HepG2 (cell line): ENCODE data around the gene PIK3R5. TPM values are rescaled to one million over a fixed set of nuclear protein-coding genes. Genes with fewer than 3 reads are reported as not detected.

Experiments used
- ATAC-seq: fragments of 200-7000 bp; cut with Tn5 transposase; 3 replicates; pipeline ENCODE4 v1.9.1; 2020; ENCODE audit warnings: mild to moderate bottlenecking, moderate library complexity
- BruUV-seq: library from RNA; stranded (reverse); fragments of 400-500 nt; replicated peaks from 2 replicates; lab custom pipeline; 2021; lab: Mats Ljungman, UMichigan
- CTCF ChIA-PET: fragments of 300-600 bp; formaldehyde crosslinking; extraction: SDS; loops from one replicate; lab custom pipeline; 2021; ENCODE audit warnings: low total read pairs, inconsistent platforms, low intra/inter-chr PET ratio; lab: Yijun Ruan, JAX
- POLR2A ChIA-PET: fragments of 350-600 bp; sonication (Branson Sonifier 250); formaldehyde crosslinking; loops from one replicate; lab custom pipeline; 2020; ENCODE audit warnings: antibody characterized with exemption, inconsistent platforms; lab: Yijun Ruan, JAX
- DNase-seq: peaks from one replicate; pipeline ENCODE4 v3.0.0-alpha.2; 2015; ENCODE audit warnings: low spot score
- FAIRE-seq: peaks from 3 replicates; lab custom pipeline; 2011; peaks lifted over from hg19 to GRCh38; lab: Jason Lieb, UNC
- H2AFZ ChIP-seq: one replicate; pipeline ENCODE4 v1.6.1; 2011; ENCODE audit warnings: low read length, inconsistent platforms
- H3K27ac ChIP-seq: fragments of 300-600 bp; 3 replicates; pipeline ENCODE4 v1.8.0; 2011; ENCODE audit warnings: mixed run types, mild to moderate bottlenecking, mixed read lengths, low read length, inconsistent platforms; ENCODE audit not compliant: insufficient read depth; ENCODE audit errors: extremely low read length
- H3K27me3 ChIP-seq, 2 experiments: fragments of 200-600 bp in 1 of 2; 2 replicates in 1 of 2; 3 replicates in 1 of 2; pipeline versions ENCODE4 v1.6.0 to v1.8.0; 2011; ENCODE audit warnings: low read length in 2 of 2, mild to moderate bottlenecking in 2 of 2, moderate library complexity in 2 of 2, inconsistent platforms in 1 of 2; ENCODE audit not compliant: insufficient read depth in 2 of 2, control insufficient read depth in 1 of 2
- H3K36me3 ChIP-seq, 2 experiments: fragments of 200-600 bp in 1 of 2; replicated peaks in 1 of 2; 2 replicates in 1 of 2; 3 replicates in 1 of 2; pipeline versions ENCODE4 v1.5.1 to v1.8.0; 2011; ENCODE audit warnings: low read length in 2 of 2, inconsistent platforms in 1 of 2; ENCODE audit not compliant: insufficient read depth in 2 of 2, control insufficient read depth in 1 of 2
- H3K4me1 ChIP-seq: 2 replicates; pipeline ENCODE4 v1.5.1; 2012; ENCODE audit warnings: low read length, inconsistent platforms; ENCODE audit not compliant: insufficient read depth
- H3K4me2 ChIP-seq: 2 replicates; pipeline ENCODE4 v1.6.0; 2011; ENCODE audit warnings: low read depth, low read length, inconsistent platforms
- H3K4me3 ChIP-seq, 3 experiments: fragments of 200-600 bp in 1 of 3; sonication (generic), shearing (Covaris generic) in 1 of 3; replicated peaks in 1 of 3; 2 replicates each; pipeline ENCODE4 v1.5.1; 2011 to 2016; ENCODE audit warnings: low read length in 3 of 3, inconsistent platforms in 2 of 3, low read depth in 2 of 3, mild to moderate bottlenecking in 2 of 3, control low read depth in 1 of 3, mixed read lengths in 1 of 3; ENCODE audit not compliant: insufficient read depth in 1 of 3
- H3K79me2 ChIP-seq: one replicate; pipeline ENCODE4 v1.6.1; 2011; ENCODE audit warnings: low read length, inconsistent platforms; ENCODE audit not compliant: insufficient read depth
- H3K9ac ChIP-seq: 2 replicates; pipeline ENCODE4 v1.6.0; 2011; ENCODE audit warnings: mild to moderate bottlenecking, low read depth, low read length, inconsistent platforms; ENCODE audit not compliant: insufficient read depth
- H3K9me3 ChIP-seq: 2 replicates; pipeline ENCODE4 v1.5.1; 2012; ENCODE audit warnings: mild to moderate bottlenecking, low read length
- H4K20me1 ChIP-seq: 2 replicates; pipeline ENCODE4 v1.6.0; 2011; ENCODE audit warnings: inconsistent platforms, mild to moderate bottlenecking, low read length, moderate library complexity; ENCODE audit not compliant: insufficient read depth
- BHLHE40 ChIP-seq: IDR thresholded peaks from 2 replicates; pipeline ENCODE4 v1.6.1; 2011; ENCODE audit warnings: low read length, improper control_type of control experiment
- KDM5B ChIP-seq: sonication (generic); formaldehyde crosslinking; IDR thresholded peaks from 2 replicates; pipeline ENCODE4 v1.4.0; 2020; ENCODE audit warnings: missing genetic modification reagents, mild to moderate bottlenecking, borderline replicate concordance
- KLF12 ChIP-seq: sonication (generic); formaldehyde crosslinking; IDR thresholded peaks from 2 replicates; pipeline ENCODE4 v1.4.0; 2020; ENCODE audit warnings: missing genetic modification reagents, borderline replicate concordance
- LCORL ChIP-seq, 2 experiments: fragments of 450-650 bp in 1 of 2; sonication (generic) in 1 of 2; formaldehyde crosslinking in 1 of 2; IDR thresholded peaks; 2 replicates each; pipeline versions ENCODE4 v1.5.0 to v1.6.1; 2017 to 2020; ENCODE audit warnings: antibody characterized with exemption in 1 of 2, missing genetic modification reagents in 1 of 2
- PAWR ChIP-seq: sonication (generic); formaldehyde crosslinking; IDR thresholded peaks from 2 replicates; pipeline ENCODE4 v1.4.0; 2020; ENCODE audit warnings: missing genetic modification reagents, mild to moderate bottlenecking, borderline replicate concordance
- PLRG1 ChIP-seq: fragments of 450-650 bp; conservative IDR thresholded peaks from 2 replicates; pipeline ENCODE4 v1.6.1; 2016
- RBM39 ChIP-seq: fragments of 200-400 bp; formaldehyde crosslinking; IDR thresholded peaks from one replicate; pipeline ENCODE4 v1.6.1; 2018; ENCODE audit warnings: antibody characterized with exemption, mild to moderate bottlenecking, low read depth, low read length; ENCODE audit not compliant: poor library complexity, severe bottlenecking
- ZMYM2 ChIP-seq: sonication (generic); formaldehyde crosslinking; IDR thresholded peaks from 2 replicates; pipeline ENCODE4 v1.8.0; 2022; ENCODE audit warnings: mild to moderate bottlenecking, missing genetic modification reagents
- ZNF230 ChIP-seq: sonication (generic); formaldehyde crosslinking; IDR thresholded peaks from 2 replicates; pipeline ENCODE4 v1.4.0; 2020; ENCODE audit warnings: mild to moderate bottlenecking, missing genetic modification reagents
- ZNF30 ChIP-seq: sonication (generic); formaldehyde crosslinking; IDR thresholded peaks from 2 replicates; pipeline ENCODE4 v1.5.0; 2020; ENCODE audit warnings: mild to moderate bottlenecking, missing genetic modification reagents
- ZNF329 ChIP-seq: sonication (generic); formaldehyde crosslinking; IDR thresholded peaks from 2 replicates; pipeline ENCODE4 v1.9.0; 2021; ENCODE audit warnings: low read depth, mild to moderate bottlenecking, missing genetic modification reagents
- ZNF350 ChIP-seq: sonication (generic); formaldehyde crosslinking; IDR thresholded peaks from 2 replicates; pipeline ENCODE4 v1.4.0; 2020; ENCODE audit warnings: mild to moderate bottlenecking, low read depth, missing genetic modification reagents, borderline replicate concordance
- ZNF674 ChIP-seq: sonication (generic); formaldehyde crosslinking; IDR thresholded peaks from 2 replicates; pipeline ENCODE4 v1.5.0; 2020; ENCODE audit warnings: low read depth, mild to moderate bottlenecking, missing genetic modification reagents
- ZNF781 ChIP-seq: sonication (generic); formaldehyde crosslinking; IDR thresholded peaks from 2 replicates; pipeline ENCODE4 v1.5.1; 2020; ENCODE audit warnings: borderline replicate concordance, mild to moderate bottlenecking, missing genetic modification reagents; ENCODE audit errors: not compliant biosample characterization
- ZNF782 ChIP-seq: sonication (generic); formaldehyde crosslinking; IDR thresholded peaks from 2 replicates; pipeline ENCODE4 v1.4.0; 2020; ENCODE audit warnings: missing genetic modification reagents, mild to moderate bottlenecking, borderline replicate concordance
- WGBS: methylation state at CpG from one replicate; pipeline ENCODE4 v1.1.6; 2017; ENCODE audit warnings: low lambda C conversion rate; 5-methylcytosine and 5-hydroxymethylcytosine counted together
- in situ Hi-C: cut with HindIII; loops from 2 replicates; pipeline ENCODE4 v1.10.0; 2017; ENCODE audit warnings: low pct_unique_long_range_greater_than_20kb; ENCODE audit not compliant: extremely low pct_ligation_motif_present
- intact Hi-C: fragments of 100-400 bp; cut with micrococcal nuclease; formaldehyde crosslinking; loops from one replicate; pipeline ENCODE4 v1.10.0; 2022; ENCODE audit not compliant: unreplicated experiment
- polyA plus RNA-seq, 8 experiments: library from polyadenylated mRNA; depleted of rRNA in 3 of 8; stranded (reverse) in 7 of 8; unstranded in 1 of 8; fragments of >200 nt; fragmentation: Illumina TruSeq in 4 of 8; extraction: Trizol in 4 of 8; gene quantifications; 2 replicates each; pipeline versions ENCODE4 v1.2.1 to v1.2.3, GENCODE V29; 2011 to 2016; ENCODE audit warnings: low read depth in 4 of 8, missing spikeins in 1 of 8, mixed read lengths in 1 of 8; ENCODE audit not compliant: insufficient read depth in 1 of 8
- total RNA-seq, 5 experiments: library from RNA; depleted of rRNA; stranded (reverse); fragments of >200 nt; fragmentation: Illumina TruSeq; extraction: Trizol; gene quantifications; 2 replicates each; pipeline ENCODE4 v1.2.3, GENCODE V29; 2016; ENCODE audit warnings: low read depth in 1 of 5
- TF ChIP-seq, protein P1 (sequence below): sonication (generic); formaldehyde crosslinking; IDR thresholded peaks from 2 replicates; pipeline ENCODE4 v1.5.1; 2020; ENCODE audit warnings: missing genetic modification reagents, mild to moderate bottlenecking, borderline replicate concordance

PIK3R5 gene
- total and polyA plus RNA-seq, 2 of the 13 experiments (the other 11 are each of a cell fraction or from before 2014, with no cell fraction given): not detected

DNA sequence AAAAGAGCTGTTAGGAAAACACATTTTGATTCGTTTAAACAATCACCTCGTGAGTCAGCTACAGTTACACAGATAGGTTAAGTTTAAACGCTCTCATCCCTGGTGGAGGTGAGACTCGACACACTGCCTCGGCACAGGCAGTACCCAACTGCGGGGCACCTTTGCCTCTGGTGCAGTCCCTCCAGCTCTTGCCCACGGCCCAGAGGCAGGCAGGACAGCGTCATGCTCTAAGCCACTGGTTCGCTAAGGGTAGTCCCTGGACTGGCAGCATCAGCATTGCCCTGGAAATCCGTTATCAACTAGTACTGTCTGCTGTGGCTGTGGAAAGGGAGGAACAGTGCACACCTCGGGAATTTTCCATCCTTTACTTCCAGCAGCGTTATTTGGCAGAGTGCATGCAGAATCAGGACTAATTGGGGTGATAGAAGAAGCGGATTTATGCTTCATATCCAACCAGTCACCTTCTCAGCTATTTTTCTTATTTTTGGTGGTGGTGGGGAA lies 94.4 kb downstream of the PIK3R5 start:
- 35% methylated on average over 7 of the region's 13 CpGs for WGBS
- Histone ChIP-seq H3K27me3 (peaks cover 12 to 78% of the 10 kb centered on the region in 2 experiments), H3K9ac (no peak overlapping the region), H3K79me2 (no peaks in the 10 kb centered on the region), H3K4me3 (no peak overlapping the region)
- no peak for ATAC-seq
- ChIA-PET CTCF (no interaction called here), POLR2A (no interaction called here)
- intact Hi-C loops: no loop called here
- TF ChIP-seq BHLHE40 (no peak), PLRG1 (no peak), RBM39 (no peak), ZNF781 (CRISPR knock-in tag) (no peak), KLF12 (CRISPR knock-in tag) (no peak), ZNF329 (CRISPR knock-in tag) (no peak)
- TF ChIP-seq, all 625 proteins: peak for 0
- no peak overlapping the region for H3K4me2 ChIP-seq
- no TSS peak for BruUV-seq
- no peaks in the 10 kb centered on the region for H4K20me1 ChIP-seq
- in situ Hi-C loops: no loop called here
- H2AFZ ChIP-seq: no peak overlapping the region
- peaks cover 27% of the 10 kb centered on the region for H3K4me1 ChIP-seq
- no peaks in the 10 kb centered on the region for H3K36me3 ChIP-seq
- no peaks in the 10 kb centered on the region for H3K9me3 ChIP-seq
- FAIRE-seq: no peak
- H3K27ac ChIP-seq: no peak overlapping the region
- DNase-seq: no peak

DNA sequence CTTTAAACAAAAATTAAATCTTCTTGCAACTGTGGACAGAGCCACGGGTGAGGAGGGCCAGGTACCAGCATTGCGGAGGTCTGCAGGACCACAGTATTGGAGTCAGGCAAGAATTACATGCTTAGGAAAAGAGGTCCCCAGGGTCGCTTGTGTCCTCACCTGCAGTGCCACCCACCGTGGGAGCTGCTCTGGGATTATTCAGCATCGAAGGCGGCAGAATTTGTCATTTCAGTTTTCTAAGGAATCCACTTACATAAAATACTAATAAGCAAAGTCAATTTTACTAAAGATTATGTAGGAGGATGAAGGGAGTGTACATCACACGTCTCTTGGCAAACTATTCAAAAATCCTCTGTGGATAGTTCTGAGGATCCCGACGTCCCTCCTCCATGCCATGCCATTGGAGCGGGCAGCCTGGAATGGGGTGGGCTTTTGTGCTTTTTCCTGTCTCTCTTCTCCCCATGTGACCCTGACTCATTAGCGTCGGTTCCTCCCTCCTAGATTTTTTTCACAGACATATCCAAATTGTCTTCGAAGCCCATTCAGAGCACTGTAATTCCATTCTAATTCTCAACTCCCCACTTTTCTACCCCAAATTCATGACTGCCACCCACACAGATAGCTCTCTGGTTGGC lies 95.0 kb downstream of the PIK3R5 start:
- BruUV-seq: no TSS peak
- ATAC-seq: no peak
- no peak for DNase-seq
- H3K4me3 ChIP-seq: no peak overlapping the region
- H2AFZ ChIP-seq: no peak overlapping the region
- no peak overlapping the region for H3K9ac ChIP-seq
- FAIRE-seq: no peak
- H3K9me3 ChIP-seq: no peaks in the 10 kb centered on the region
- in situ Hi-C loops (no loop called here), intact Hi-C loops (no loop called here)
- H3K27ac ChIP-seq: no peak overlapping the region
- peaks cover 27% of the 10 kb centered on the region for H3K4me1 ChIP-seq
- 55% methylated on average over 13 of the region's 13 CpGs for WGBS
- H3K4me2 ChIP-seq: no peak overlapping the region
- H3K27me3 ChIP-seq: peaks cover 12 to 72% of the 10 kb centered on the region in 2 experiments
- CTCF ChIA-PET: no interaction called here
- H3K36me3 ChIP-seq: no peaks in the 10 kb centered on the region
- H4K20me1 ChIP-seq: no peaks in the 10 kb centered on the region
- no peaks in the 10 kb centered on the region for H3K79me2 ChIP-seq
- POLR2A ChIA-PET: no interaction called here
- TF ChIP-seq ZNF230 (no peak), ZNF674 (CRISPR knock-in tag) (no peak), ZNF30 (CRISPR knock-in tag) (no peak), ZNF782 (CRISPR knock-in tag) (no peak), PAWR (no peak), KDM5B (CRISPR knock-in tag) (no peak), ZMYM2 (CRISPR knock-in tag) (no peak), LCORL (IDR thresholded peaks at IDR 0.05) (no peak), LCORL (CRISPR knock-in tag; IDR thresholded peaks at IDR 0.05) (no peak), ZNF350 (CRISPR knock-in tag) (no peak)
- TF ChIP-seq, protein P1, sequence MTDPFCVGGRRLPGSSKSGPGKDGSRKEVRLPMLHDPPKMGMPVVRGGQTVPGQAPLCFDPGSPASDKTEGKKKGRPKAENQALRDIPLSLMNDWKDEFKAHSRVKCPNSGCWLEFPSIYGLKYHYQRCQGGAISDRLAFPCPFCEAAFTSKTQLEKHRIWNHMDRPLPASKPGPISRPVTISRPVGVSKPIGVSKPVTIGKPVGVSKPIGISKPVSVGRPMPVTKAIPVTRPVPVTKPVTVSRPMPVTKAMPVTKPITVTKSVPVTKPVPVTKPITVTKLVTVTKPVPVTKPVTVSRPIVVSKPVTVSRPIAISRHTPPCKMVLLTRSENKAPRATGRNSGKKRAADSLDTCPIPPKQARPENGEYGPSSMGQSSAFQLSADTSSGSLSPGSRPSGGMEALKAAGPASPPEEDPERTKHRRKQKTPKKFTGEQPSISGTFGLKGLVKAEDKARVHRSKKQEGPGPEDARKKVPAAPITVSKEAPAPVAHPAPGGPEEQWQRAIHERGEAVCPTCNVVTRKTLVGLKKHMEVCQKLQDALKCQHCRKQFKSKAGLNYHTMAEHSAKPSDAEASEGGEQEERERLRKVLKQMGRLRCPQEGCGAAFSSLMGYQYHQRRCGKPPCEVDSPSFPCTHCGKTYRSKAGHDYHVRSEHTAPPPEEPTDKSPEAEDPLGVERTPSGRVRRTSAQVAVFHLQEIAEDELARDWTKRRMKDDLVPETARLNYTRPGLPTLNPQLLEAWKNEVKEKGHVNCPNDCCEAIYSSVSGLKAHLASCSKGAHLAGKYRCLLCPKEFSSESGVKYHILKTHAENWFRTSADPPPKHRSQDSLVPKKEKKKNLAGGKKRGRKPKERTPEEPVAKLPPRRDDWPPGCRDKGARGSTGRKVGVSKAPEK (CRISPR knock-in tag): no peak
